GM19397 (cell line): ENCODE results near the gene EVC2.
"Not testable (repeated sequence)": the region's sequence is repeated elsewhere in the genome, so short reads cannot be mapped to it uniquely, and the experiment has no call there.

Experiments
- ATAC-seq: cut with Tn5 transposase; IDR thresholded peaks from one replicate; pipeline ENCODE4 v1.9.1; 2021; ENCODE audit warnings: mild to moderate bottlenecking, moderate library complexity; ENCODE audit not compliant: unreplicated experiment

The EVC2 gene

DNA sequence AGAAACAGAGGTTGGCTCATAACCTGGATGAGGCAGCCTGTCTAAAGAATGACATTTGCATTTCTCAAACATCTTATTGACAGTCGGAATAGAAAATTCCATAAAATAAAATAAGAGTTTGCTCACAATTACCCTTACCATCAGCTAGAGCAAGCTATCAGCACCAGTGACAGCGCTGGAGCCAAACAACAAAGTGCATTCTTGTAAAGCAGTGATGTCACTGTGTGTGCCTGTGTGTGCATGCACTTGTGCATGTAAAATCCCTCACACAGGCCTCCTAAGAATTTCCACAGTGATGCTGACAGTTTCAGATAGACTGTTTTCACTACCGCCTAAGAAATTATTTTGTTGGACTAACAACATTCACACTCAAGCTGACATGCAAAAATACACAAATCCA, 77.6 kb downstream of the EVC2 start:
- ATAC-seq: no peak

DNA sequence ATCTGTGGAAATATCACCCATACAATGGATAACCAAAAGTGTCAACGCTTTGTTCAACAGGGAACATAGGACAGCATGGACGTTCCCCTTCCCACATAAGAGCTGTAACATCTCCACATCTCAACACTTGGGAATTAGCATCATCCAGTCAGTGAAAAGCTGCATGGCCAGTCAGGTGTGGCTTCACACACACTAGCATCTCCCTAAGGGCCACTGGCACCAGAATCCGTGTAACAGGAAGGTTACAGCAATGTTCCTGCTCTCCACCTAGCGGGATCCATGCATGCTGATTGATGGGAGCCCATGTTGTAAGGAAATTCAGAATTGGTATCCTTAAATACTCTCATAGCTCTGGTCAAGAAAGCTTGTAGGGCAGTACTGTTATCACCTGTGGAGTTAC, 78.8 kb downstream of the EVC2 start:
- no peak for ATAC-seq

- ATAC-seq: no peak
Measured at GRCh38 chr4:5626913-5627312, 81.4 kb downstream of the EVC2 start.

DNA sequence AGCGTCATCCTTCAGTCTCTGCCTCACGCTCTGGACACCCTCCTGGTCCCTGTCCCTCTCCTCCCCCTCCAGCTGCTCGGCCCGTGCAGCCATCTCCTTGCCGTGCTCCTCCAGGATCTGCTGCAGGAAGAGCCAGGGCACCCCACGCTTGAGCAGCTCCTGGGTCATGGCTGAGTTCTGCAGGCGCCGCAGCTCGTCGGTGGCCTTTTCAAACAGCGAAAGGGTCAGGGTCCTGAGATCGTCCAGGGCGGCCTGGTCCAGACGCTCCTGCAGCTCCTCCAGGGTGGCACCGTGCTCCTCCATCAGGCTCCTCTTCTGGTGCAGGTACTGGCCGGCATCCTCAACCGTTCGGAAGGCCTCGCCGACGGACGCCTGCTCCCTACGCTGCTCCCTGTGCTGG, 85.8 kb downstream of the EVC2 start:
- no peak for ATAC-seq

GRCh38 chr4:5619913-5620625, 88.3 kb downstream of the EVC2 start:
- ATAC-seq: no peak

- no peak for ATAC-seq
Measured at GRCh38 chr4:5618051-5618960, 90.1 kb downstream of the EVC2 start.

- ATAC-seq: no peak
Measured at GRCh38 chr4:5616331-5616950, 91.9 kb downstream of the EVC2 start.

GRCh38 chr4:5615496-5616075, 92.8 kb downstream of the EVC2 start:
- no peak for ATAC-seq

- no peak for ATAC-seq
Measured at GRCh38 chr4:5611750-5612149, 96.6 kb downstream of the EVC2 start.

GRCh38 chr4:5609306-5610007, 98.9 kb downstream of the EVC2 start:
- ATAC-seq: no peak

- ATAC-seq: not testable (repeated sequence)
Measured at GRCh38 chr4:5593828-5594227, 114.5 kb downstream of the EVC2 start.

GRCh38 chr4:5592272-5592671, 116.1 kb downstream of the EVC2 start:
- no peak for ATAC-seq

- ATAC-seq: no peak
Measured at GRCh38 chr4:5589495-5589894, 118.9 kb downstream of the EVC2 start.

GRCh38 chr4:5588046-5588445, 120.3 kb downstream of the EVC2 start:
- ATAC-seq: no peak

DNA sequence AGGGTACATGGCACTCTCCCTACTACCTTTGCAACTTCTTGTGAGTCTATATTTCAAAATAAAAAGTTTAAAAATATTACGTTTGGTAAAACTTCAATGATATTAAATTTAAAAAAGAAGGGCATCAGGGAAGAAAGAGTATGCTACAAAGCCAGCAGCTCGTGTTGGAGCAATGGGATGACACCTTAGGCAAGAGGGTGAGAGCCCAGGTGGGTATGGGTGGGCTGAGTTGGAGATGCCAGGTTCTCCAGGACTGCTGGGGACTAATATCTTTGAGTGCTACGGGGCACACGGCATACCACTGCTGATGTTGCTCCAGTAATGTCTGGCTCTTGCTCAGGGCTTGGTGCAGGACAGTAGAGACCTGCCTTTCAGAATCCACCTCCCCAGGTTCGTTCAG, 132.4 kb downstream of the EVC2 start:
- no peak for ATAC-seq

- ATAC-seq: no peak
Measured at GRCh38 chr4:5574386-5574785, 134.0 kb downstream of the EVC2 start.

DNA sequence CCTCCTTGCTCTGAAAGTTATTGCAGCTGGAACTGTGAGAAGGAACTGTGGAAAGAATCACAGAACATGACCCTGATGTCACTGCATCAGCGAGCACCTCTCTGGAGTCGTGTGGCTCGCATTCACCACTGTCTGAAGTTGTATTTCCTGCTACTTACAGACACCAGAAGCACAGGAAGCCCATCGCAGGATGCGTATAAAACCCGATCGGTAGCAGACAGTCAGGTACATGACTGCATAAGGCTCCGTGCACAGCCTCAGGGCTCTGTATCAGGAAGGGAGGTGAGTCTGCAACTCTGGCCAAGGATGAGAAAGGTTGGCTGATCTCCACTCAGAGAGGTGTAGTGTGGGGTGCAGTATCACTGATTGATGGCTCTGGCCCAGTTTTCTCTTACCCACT, 134.4 kb downstream of the EVC2 start:
- no peak for ATAC-seq

DNA sequence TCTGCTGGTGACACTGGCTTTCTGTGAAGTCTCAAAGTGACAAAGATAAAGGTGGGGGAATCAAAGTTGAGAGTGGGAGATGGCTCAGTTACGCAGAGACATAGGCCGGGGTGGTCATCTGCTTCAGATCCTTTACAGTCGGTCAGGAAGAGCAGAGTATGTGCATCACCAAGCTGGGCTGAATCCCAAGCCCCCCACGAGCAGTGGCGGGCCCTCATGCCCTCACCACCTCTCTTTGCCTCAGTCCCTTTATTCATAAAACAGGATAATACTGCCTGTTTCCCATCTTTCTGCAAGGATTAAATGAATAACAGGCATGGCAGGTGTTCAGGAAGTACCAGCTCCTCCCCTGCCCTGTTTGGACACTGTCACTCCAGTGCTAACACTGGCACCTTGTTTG, 135.6 kb downstream of the EVC2 start:
- ATAC-seq: no peak

- ATAC-seq: no peak
Measured at GRCh38 chr4:5572114-5572513, 136.2 kb downstream of the EVC2 start.

- no peak for ATAC-seq
Measured at GRCh38 chr4:5571646-5572045, 136.7 kb downstream of the EVC2 start.

GRCh38 chr4:5569451-5569850, 138.9 kb downstream of the EVC2 start:
- no peak for ATAC-seq
